Panc1 (cell line): ENCODE data around the gene PROX1. TPM values are rescaled to one million over a fixed set of nuclear protein-coding genes. Genes with fewer than 3 reads are reported as not detected.

Experiments
- ATAC-seq: fragments of 200-7000 bp; cut with Tn5 transposase; 2 replicates; pipeline ENCODE4 v1.9.1; 2020; ENCODE audit warnings: mild to moderate bottlenecking, moderate library complexity
- BruUV-seq: library from RNA; stranded (reverse); fragments of 400-500 nt; replicated peaks from 2 replicates; lab custom pipeline; 2021; lab: Mats Ljungman, UMichigan
- CTCF ChIA-PET: fragments of 300-600 bp; sonication (Branson Sonifier 250); formaldehyde crosslinking; loops from one replicate; lab custom pipeline; 2022; ENCODE audit warnings: antibody characterized with exemption; lab: Charles Lee
- POLR2A ChIA-PET: fragments of 300-600 bp; sonication (Branson Sonifier 250); formaldehyde crosslinking; loops from one replicate; lab custom pipeline; 2022; ENCODE audit warnings: antibody characterized with exemption; lab: Charles Lee
- DNase-seq: peaks from one replicate; pipeline ENCODE4 v3.0.0-alpha.2; 2010; ENCODE audit warnings: low read depth, low spot score
- H3K27ac ChIP-seq: 2 replicates; pipeline ENCODE4 v1.5.1; 2011; ENCODE audit warnings: mild to moderate bottlenecking, low read length, inconsistent platforms
- H3K27me3 ChIP-seq: fragments of 200-500 bp; sonication (Bioruptor generic); 2 replicates; pipeline ENCODE4 v1.6.0; 2014; ENCODE audit warnings: low read length, inconsistent platforms; ENCODE audit not compliant: control insufficient read depth, insufficient read depth
- H3K36me3 ChIP-seq: fragments of 200-500 bp; sonication (Bioruptor generic); 2 replicates; pipeline ENCODE4 v1.5.1; 2014; ENCODE audit warnings: inconsistent platforms, mild to moderate bottlenecking, low read length, moderate library complexity; ENCODE audit not compliant: control insufficient read depth, insufficient read depth
- H3K4me1 ChIP-seq: 2 replicates; pipeline ENCODE4 v1.5.1; 2011; ENCODE audit warnings: inconsistent platforms, mild to moderate bottlenecking, low read length, moderate library complexity; ENCODE audit not compliant: control insufficient read depth, insufficient read depth
- H3K4me3 ChIP-seq, 2 experiments: 2 replicates each; pipeline ENCODE4 v1.5.1; 2011 to 2012; ENCODE audit warnings: low read depth in 2 of 2, low read length in 2 of 2, mild to moderate bottlenecking in 2 of 2, inconsistent platforms in 1 of 2, moderate library complexity in 1 of 2
- H3K9me3 ChIP-seq: fragments of 200-500 bp; sonication (Bioruptor generic); 2 replicates; pipeline ENCODE4 v1.5.1; 2014; ENCODE audit warnings: low read depth, mild to moderate bottlenecking, inconsistent platforms, low read length, moderate library complexity; ENCODE audit not compliant: control insufficient read depth, insufficient read depth
- CTCF ChIP-seq: fragments of 450-650 bp; IDR thresholded peaks from 2 replicates; pipeline ENCODE4 v1.5.1; 2017; ENCODE audit warnings: mild to moderate bottlenecking
- POLR2AphosphoS5 ChIP-seq: IDR thresholded peaks from 2 replicates; pipeline ENCODE4 v1.6.1; 2012; ENCODE audit warnings: mild to moderate bottlenecking, low read depth, low read length, moderate library complexity
- REST ChIP-seq, 2 experiments: IDR thresholded peaks; 2 replicates each; pipeline ENCODE4 v1.6.1; 2011 to 2012; ENCODE audit warnings: low read depth in 2 of 2, control low read depth in 1 of 2, low read length in 1 of 2, mild to moderate bottlenecking in 1 of 2, moderate library complexity in 1 of 2; ENCODE audit not compliant: insufficient read depth in 1 of 2
- SIN3A ChIP-seq: IDR thresholded peaks from 2 replicates; pipeline ENCODE4 v1.6.1; 2012; ENCODE audit warnings: low read depth, mild to moderate bottlenecking, low read length, moderate library complexity, borderline replicate concordance; ENCODE audit not compliant: insufficient read depth
- TCF7L2 ChIP-seq: IDR thresholded peaks from 2 replicates; pipeline ENCODE4 v1.6.1; 2011; ENCODE audit warnings: mild to moderate bottlenecking, low read depth, low read length, inconsistent platforms
- in situ Hi-C: cut with HindIII; loops from 2 replicates; pipeline ENCODE4 v1.10.0; 2016; ENCODE audit warnings: low sequenced_read_pairs, low pct_unique_long_range_greater_than_20kb
- intact Hi-C: fragments of 100-400 bp; cut with micrococcal nuclease; formaldehyde crosslinking; loops from one replicate; pipeline ENCODE4 v1.10.0; 2022; ENCODE audit not compliant: unreplicated experiment
- total RNA-seq: library from RNA; stranded (reverse); gene quantifications from one replicate; pipeline ENCODE4 v1.2.1, GENCODE V29; 2021; ENCODE audit not compliant: unreplicated experiment

PROX1 gene
- total RNA-seq, 1 experiment from 2014 or later: 0.13 TPM

GRCh38 chr1:213988507-213989001 lies 781 bp downstream of the PROX1 start:
- H3K9me3 ChIP-seq: no peaks in the 10 kb centered on the region
- H3K4me3 ChIP-seq: peak overlapping the region; percentile 42 to 80
- ChIA-PET POLR2A (no interaction called here), CTCF (interaction anchor here (0.6 kb wide), 1 partner anchor 56 kb away, joined by 5 read pairs; no protein-coding TSS in a partner anchor)
- intact Hi-C loops (no loop called here), in situ Hi-C loops (no loop called here)
- peak; percentile 15; the same call in 1 of the 2 replicates for ATAC-seq
- H3K4me1 ChIP-seq: peaks cover 8% of the 10 kb centered on the region
- no peak for DNase-seq
- no peaks in the 10 kb centered on the region for H3K36me3 ChIP-seq
- TF ChIP-seq REST (IDR thresholded peaks at IDR 0.05; ENCODE audit: insufficient read depth in 1 of 2, low read depth in 2 of 2, low read length in 1 of 2): no peak
- no peak for TF ChIP-seq POLR2AphosphoS5
- TF ChIP-seq CTCF: no peak
- no peak for TF ChIP-seq SIN3A
- no peak for TF ChIP-seq TCF7L2
- peaks cover 51% of the 10 kb centered on the region for H3K27me3 ChIP-seq
- no peak overlapping the region for H3K27ac ChIP-seq
- no TSS peak for BruUV-seq

- peaks cover 55% of the 10 kb centered on the region for H3K27me3 ChIP-seq
- in situ Hi-C loops (no loop called here), intact Hi-C loops (no loop called here)
- H3K9me3 ChIP-seq: no peaks in the 10 kb centered on the region
- DNase-seq: no peak
- H3K36me3 ChIP-seq: no peaks in the 10 kb centered on the region
- no peak for ATAC-seq
- peaks cover 8% of the 10 kb centered on the region for H3K4me1 ChIP-seq
- POLR2A ChIA-PET: interaction anchor here (0.6 kb wide), 1 partner anchor 249 kb away, joined by 3 read pairs; no protein-coding TSS in a partner anchor
- CTCF ChIA-PET: interaction anchor here (0.6 kb wide), 2 partner anchors 57 to 225 kb away, joined by 3 to 5 read pairs; no protein-coding TSS in a partner anchor
- no peak for TF ChIP-seq TCF7L2
- TF ChIP-seq SIN3A: no peak
- TF ChIP-seq POLR2AphosphoS5: no peak
- TF ChIP-seq CTCF: no peak
- H3K27ac ChIP-seq: no peak overlapping the region
- no TSS peak for BruUV-seq
- H3K4me3 ChIP-seq: peak overlapping the region; percentile 42 to 80
Measured at GRCh38 chr1:213989002-213989855, 1.5 kb downstream of the PROX1 start.
